ENCODE measurements around the gene SDHB.

GRCh38 chr1:16986962-16987361 is 66.9 kb downstream of the SDHB start:
- TF ChIP-seq SMC3 (IDR thresholded peaks at IDR 0.05; ENCODE audit: low read depth, low read length): no peak
- no peak for TF ChIP-seq MEF2A (IDR thresholded peaks at IDR 0.05; ENCODE audit: borderline replicate concordance, low read depth)
- no peak for TF ChIP-seq GATA2 (CRISPR knock-in tag; IDR thresholded peaks at IDR 0.05)
- no peak for TF ChIP-seq MXI1 (IDR thresholded peaks at IDR 0.05; ENCODE audit: low read depth, low read length)
